Fibroblast of skin of left biceps (primary cell): ENCODE measurements around the gene TMEM79.

Experiments used
- DNase-seq, 2 experiments: peaks; one replicate each; pipeline ENCODE4 v3.0.0-alpha.2; 2013; ENCODE audit warnings: low read depth in 2 of 2

The TMEM79 gene, protein sequence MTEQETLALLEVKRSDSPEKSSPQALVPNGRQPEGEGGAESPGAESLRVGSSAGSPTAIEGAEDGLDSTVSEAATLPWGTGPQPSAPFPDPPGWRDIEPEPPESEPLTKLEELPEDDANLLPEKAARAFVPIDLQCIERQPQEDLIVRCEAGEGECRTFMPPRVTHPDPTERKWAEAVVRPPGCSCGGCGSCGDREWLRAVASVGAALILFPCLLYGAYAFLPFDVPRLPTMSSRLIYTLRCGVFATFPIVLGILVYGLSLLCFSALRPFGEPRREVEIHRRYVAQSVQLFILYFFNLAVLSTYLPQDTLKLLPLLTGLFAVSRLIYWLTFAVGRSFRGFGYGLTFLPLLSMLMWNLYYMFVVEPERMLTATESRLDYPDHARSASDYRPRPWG

DNA sequence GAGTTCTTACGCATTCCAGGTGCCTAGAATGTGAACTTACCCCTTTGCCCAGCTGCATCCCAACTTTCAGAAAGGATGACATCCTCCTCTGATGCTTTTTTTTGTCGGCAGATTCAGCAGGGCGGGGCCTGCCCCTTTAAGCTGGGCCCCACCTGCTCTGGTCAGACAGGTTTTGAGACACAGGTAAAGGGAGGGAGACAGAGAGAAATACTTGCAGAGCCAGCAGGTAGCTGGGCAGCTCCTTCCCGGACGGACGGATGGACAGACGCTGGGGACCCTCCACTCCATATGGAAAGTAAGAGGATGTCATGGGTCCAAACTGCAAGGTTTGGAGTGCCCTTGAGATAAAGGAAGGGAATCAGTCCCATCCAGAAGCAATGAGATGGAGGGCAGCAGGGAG lies at the start of gene TMEM79:
Gene TMEM79 (plus strand): TSS at position 214 of the 400 bp plus-strand sequence. CDS start 902 bp downstream, outside the sequence.
- DNase-seq = no peak

DNA sequence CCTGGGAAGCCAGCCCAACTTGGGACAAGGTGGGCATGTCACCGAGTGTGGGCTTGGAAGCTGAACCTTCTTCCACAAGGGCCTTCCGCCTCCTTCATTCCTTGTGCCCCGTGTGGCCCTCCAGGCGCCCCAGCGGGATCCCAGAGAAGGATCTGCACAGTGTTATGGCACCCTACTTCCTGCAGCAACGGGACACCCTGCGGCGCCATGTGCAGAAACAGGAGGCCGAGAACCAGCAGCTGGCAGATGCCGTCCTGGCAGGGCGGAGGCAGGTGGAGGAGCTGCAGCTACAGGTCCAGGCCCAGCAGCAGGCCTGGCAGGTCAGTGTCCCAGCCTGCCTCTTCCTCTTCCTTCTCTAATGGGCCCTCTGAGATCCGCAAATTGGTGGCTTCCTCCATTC lies 48.0 kb upstream of the TMEM79 start:
- DNase-seq = no peak

DNA sequence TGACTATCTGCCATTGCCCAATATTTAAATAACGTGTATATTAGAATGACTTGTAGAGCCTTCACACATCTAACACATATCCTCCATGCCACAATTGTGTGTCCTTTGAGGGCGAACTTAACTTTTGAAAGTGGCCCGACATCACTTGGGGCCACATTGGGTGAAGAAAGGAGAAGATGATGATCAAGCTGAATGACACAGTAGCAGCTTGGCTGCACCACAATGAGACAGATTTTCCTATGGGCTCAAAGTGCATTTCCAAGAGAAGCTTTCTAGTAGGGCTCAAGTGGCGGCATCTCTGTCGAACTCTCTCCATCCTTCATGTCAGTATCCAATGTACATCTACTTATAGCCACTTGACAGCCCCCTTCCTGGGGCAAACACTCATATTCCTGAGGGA lies 45.9 kb upstream of the TMEM79 start:
- DNase-seq = no peak

DNA sequence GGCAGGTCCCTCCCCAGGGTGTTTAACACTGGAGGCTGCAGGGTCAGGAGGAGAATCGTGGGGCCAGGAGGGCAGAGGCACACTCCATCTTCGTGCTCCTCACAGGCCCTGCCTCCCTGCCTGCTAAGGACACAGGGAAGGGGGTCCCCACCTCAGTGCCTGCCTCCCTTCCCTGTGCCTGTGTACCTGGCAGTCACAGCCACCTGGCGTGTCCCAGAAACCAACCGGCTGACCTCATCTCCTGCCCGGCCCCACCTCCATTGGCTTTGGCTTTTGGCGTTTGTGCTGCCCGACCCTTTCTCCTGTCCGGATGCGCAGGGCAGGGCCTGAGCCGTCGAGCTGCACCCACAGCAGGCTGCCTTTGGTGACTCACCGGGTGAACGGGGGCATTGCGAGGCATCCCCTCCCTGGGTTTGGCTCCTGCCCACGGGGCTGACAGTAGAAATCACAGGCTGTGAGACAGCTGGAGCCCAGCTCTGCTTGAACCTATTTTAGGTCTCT lies 42.8 kb upstream of the TMEM79 start:
- no peak for DNase-seq

DNA sequence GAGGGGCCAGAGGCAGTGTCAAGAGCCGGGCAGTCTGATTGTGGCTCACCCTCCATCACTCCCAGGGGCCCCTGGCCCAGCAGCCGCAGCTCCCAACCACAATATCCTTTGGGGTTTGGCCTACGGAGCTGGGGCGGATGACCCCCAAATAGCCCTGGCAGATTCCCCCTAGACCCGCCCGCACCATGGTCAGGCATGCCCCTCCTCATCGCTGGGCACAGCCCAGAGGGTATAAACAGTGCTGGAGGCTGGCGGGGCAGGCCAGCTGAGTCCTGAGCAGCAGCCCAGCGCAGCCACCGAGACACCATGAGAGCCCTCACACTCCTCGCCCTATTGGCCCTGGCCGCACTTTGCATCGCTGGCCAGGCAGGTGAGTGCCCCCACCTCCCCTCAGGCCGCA lies 42.2 kb upstream of the TMEM79 start, which contains the start of gene BGLAP:
Gene BGLAP (plus strand): TSS at position 259 of the 400 bp plus-strand sequence. CDS start 48 bp downstream, at position 307.
- no peak for DNase-seq

DNA sequence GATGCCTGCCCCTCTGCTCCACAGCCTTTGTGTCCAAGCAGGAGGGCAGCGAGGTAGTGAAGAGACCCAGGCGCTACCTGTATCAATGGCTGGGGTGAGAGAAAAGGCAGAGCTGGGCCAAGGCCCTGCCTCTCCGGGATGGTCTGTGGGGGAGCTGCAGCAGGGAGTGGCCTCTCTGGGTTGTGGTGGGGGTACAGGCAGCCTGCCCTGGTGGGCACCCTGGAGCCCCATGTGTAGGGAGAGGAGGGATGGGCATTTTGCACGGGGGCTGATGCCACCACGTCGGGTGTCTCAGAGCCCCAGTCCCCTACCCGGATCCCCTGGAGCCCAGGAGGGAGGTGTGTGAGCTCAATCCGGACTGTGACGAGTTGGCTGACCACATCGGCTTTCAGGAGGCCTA lies 41.4 kb upstream of the TMEM79 start:
- no peak for DNase-seq

DNA sequence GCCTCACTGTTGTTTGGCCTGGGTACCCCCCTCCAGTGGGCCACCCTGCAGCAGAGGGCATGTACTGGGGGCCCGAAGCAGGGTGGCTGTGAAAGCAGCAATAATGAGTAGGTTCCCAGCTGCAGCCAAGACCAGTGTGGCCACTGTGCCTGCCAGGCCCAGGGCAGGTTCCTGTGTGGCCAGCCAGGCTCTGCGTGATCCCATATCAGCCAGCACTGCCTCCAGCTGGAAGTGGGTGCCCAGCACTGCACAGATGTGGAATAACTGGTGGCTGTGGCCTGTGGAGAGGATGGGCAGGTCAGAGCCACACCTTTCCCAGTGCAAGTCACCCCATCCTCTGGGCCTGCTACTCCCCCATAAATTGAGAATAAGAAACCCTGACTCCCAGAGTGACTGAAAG lies 40.0 kb upstream of the TMEM79 start:
- DNase-seq = no peak

DNA sequence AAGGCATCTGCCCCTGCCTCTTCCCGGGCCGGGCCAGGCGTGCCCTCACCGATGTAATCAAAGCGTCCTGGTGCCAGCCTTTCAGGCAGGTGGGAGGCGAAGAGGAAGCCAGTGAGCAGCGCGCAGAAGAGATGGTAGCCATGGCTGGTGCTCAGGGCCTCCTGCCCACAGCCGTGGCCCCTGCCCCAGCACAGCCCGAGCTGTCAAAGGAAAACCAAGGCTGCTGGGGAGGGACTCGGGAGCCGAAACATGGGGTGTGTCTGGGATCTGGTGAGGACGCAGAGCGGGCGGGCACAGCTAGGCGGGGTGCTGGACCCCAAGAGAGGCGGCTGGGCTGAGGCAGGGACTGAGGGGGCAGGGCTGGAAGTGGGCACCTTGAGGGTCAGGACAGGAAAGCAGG lies 39.4 kb upstream of the TMEM79 start:
- DNase-seq = no peak

DNA sequence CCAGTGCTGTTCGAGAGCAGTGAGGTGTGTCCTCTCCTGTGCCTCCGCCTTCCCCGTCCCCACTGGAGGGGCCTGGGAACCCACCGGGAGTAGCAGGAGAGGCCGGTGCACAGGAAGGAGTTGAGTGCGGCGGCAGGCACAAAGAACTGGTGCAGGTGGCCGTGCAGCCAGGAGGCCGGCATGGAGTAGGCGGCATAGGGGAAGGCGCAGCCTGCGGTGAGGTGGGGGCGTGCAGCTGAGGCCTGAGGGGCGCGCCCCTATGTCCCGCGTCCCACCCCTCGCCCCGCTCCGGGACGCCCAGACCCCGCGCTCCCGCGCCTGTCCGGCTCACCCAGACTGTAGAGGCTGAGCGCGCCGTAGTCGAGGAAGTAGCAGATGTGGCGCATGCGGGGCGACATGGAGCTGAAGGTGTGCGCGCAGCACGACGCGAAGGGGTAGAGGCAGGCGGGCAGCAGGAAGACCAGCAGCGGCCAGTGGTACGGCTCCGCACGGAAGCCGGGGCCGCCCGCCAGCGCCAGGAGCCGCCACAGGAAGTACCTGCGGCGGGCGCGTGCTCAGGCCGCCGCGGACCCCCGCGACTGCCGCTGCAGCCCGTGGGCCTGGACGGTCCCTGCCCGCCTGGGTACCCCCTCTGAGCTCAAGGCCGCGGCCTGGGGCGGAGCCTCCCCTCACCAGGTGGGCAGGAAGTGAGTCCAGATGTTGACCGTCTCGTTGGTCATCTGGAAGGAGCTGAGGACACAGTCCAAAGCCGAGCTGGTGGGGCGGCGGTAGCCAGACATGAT lies 38.5 kb upstream of the TMEM79 start:
- no peak for DNase-seq

DNA sequence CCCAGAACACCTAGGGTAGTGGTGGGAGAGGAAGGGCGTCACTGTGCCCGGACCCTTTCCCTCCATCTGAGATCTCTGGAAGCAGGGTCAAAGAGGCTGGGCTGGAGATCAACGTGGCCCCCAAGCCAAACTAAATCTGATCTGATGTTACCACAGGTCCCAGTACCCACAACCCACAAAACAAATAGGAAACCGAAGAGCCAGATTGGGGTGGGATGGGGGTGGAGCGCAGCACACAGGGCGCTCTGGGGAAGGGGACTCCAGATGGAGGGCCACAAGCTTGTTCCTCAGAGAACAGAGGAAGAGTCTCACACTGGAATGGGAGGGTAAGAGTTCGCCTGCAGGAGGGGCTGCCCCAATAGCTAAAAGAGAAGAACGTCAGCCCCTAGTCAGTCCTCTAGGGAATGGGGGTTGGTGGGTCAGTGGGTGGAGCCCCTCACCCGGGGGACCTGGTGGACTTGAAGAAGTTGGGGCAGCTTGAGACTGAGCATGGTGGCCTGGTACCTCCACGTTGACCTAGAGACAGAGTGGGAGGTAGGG lies 37.8 kb upstream of the TMEM79 start:
- no peak for DNase-seq

DNA sequence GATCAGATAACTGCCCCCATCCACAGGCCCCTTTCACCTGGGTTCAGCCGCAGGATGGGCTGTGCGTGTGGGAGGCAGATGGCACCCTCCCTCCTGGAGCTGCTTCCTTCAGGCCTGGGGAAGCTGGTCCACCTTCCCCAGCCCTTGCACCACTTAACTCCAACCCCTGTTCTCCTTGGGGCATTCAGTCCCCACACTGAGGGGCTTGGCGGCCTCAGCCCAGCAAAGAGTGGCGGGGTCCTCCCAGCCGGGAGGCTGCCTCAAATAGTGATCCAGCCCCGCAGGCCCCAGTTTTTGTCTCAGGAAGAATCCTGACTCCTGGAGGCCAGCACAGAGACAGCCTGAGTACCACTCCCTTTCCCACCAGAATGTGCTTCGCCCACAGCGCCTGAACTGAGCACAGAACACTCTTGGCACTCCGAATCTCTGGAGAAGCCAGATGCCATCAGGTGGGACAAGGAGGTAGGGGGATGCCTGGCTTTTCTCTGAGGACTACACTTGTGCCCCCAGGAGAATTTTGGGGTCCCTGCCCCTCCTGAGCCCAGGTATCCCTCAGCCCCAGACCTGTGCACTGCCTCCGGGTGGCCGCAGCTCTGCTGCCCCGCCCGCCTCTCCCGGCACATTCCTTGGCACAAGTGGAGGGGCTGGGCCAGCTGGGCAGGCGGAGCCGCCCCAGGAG lies 37.2 kb upstream of the TMEM79 start:
- DNase-seq = no peak

DNA sequence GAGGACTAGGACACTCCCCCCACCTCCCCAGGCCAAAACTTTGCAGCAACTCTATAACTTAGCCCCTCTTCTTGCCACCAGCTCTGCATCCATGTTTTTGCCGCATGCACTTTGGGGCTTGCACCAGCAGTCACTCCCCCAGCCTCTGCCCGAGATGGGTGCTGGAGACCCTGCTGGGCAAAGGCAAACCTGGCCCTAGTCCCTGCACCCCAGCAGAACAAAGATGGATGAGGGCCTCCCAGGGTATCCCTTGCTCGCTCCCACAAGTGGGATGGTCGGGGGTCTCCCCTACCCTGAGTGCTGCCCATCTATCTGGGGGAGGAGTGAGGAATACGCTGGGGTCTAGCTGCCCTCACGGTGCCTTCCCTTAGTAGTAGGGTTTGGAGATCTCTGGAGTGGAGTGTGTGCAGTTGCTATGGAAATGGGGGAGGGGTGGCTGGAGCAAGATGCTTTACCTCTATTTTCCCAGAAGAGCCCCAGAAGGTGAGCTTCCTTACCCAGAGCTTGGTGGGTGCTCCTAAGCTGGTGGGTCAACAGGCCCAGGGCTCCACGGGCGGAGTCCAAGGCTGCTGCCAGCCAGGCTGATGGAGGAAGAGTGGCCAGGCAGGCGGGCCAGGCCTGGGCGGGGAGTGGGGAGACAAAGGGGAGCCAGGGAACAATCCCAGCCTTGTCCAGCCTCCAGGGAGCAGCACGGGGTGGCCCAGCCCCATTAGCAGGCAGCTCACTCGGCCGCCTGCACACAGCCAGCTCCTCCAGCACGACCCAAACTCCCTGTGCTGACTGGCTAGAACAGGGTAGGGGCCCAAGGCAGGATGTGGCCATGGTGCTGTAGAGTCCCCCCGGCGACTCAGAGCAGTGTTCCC lies 36.4 kb upstream of the TMEM79 start, which contains the start of gene PAQR6:
Gene PAQR6 (minus strand): TSS at position 597 of the 863 bp plus-strand sequence. CDS start 1,325 bp downstream, outside the sequence.
- no peak for DNase-seq

DNA sequence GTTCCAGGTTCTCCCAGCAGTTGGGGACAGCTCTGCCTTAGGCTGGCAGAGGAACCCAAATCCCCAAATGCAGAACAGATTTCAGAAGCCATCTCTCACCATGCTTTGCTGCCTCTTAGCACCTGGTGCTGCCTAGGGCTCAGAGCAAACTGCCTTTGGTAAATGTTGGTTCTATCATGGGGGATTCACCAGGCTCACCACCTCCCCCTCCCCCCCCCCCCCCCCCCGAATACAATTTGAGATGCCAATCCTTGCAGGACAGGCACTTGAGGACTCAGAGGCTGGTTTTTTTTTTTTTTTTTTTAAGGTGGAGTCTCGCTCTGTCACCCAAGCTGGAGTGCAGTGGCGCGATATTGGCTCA lies 35.8 kb upstream of the TMEM79 start:
- DNase-seq = no peak

DNA sequence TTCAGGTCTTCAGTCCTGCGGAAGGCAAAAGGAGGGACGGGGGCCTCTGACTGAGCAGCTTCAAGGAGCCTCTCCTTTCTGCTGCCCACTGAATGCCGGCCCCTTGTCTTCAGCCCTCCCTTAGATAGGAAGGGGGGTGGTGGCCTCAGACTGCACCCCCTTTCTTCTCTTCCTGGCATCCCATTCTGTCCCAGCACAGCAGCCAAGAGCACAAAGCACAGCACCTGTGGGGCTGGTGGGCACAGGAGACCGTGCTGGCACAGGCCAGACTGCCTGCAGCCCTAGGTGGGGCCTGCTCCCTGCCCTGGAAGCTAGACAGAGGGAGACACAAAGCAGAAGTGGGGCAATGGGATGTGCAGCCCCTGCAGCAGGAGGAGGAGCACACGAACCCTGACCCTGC lies 34.5 kb upstream of the TMEM79 start:
- DNase-seq = no peak

DNA sequence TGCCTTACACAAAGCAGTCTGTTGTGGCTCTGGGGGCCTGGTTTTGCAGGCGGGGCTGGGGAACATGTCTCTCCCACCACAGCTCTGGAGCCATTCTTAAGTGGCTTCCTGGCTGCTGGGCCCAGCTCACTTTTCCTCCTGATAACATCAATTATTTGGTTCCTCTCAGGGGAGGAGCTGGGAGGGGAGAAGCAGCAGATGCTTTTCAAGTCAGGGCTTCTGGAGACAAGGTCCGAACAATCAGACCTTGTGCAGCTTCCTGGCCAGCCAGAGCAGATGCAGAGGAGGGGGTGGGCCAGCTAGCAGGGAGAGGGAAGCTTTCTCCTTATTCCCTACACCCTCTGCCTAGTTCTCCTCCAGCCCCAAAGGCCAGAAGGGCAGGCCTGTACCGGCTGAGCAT lies 32.6 kb upstream of the TMEM79 start:
- no peak for DNase-seq

DNA sequence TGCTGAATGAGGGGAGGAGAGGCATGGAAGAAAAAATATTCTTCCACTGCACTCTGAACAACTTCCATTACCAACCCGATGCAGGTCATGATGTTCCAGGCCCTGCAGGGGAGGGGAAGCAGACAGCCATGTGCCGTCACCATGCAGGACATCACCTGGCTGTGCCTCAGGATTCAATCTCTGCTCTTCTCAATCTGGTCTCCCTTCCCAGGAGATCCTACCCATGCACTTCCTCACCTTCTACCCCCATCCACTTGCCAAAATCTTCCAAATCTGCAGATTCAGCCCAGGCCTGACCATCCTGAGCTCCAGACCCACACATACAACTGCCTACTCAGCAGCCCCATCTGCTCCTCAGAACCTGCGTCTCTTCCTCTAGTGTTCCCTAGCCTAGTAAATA lies 30.5 kb upstream of the TMEM79 start:
- DNase-seq = no peak

DNA sequence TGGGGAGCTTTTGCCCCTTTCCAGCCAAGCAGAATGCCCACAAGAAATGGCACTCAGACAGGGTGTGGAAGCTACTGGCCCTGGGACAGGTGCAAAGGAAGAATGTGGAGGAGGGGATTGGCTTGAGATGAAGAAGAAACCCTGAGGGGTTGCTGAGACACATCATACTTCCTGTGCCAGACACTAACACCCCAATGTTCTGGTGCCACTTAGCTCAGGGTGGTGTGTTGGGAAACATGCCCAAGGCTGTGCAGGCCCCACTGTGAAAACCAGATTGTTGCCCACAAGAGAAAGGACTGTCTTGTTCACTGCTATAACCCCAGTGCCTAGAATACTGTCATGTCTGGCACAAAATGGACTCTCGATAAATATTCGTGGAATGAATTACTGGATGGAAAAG lies 26.4 kb upstream of the TMEM79 start:
- DNase-seq = no peak

DNA sequence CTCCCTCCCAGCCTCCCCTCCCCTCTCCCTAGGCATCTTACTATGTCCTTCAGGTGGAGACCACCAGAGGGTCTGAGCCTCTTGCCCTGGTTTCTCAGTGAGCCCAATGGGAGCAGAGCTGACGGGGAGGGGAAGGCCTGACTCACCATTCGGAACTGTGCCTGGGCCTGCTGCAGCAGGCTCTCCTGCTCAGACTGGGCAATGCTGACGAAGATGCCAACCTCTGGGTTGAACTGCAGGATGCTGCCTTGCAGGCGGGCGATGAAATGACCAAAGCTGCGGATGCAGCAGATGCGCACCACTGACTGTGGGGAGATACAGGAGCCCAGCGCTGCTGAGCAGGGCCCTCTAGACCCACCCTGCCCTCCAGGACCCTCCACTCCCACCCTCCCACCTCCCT lies 25.3 kb upstream of the TMEM79 start:
- DNase-seq = no peak

DNA sequence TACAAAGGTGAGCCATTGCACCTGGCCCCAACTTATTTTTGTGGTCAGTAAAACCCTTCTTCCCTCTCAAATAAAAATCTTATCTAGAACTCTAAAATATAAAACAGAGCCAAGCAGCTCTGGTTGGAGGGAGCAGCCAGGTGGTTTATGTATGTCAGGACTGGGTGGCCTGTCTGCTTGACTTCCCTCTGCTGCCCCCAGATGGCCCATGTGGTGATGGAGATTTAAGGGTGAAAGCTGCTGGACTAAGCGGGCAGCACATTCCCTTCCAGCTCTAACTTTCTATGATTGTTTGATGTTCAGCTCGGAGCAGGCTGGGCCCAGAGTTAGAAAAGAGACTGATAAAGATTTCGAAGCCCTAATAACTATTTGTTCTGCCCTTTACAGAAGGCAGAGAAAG lies 24.3 kb upstream of the TMEM79 start:
- DNase-seq = no peak

DNA sequence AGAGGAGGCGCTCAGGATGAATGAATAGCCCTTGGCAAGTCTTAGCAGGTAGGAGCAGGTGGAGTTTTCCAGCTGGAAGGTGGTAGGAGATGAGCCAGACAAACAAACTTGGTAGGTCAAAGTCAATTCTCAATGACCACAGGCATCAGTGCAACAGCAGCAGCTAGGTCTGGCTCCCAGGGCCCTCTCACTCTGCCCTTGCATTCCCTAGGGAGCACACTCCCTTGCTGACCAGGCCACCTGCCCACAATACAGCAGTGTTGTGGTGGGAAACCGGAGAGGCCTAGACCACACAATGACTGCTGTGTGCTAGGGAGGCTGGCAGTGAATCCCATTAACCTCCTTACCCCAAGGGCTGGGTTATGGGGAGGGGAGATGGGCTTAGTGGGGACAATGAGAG lies 23.2 kb upstream of the TMEM79 start:
- no peak for DNase-seq
